IPS-15b (cell line): ENCODE data around the gene EIF5AL1.
"Not testable (repeated sequence)": the region's sequence is repeated elsewhere in the genome, so short reads cannot be mapped to it uniquely, and the experiment has no call there.

ENCODE experiments used
- H3K27me3 ChIP-seq: one replicate; pipeline ENCODE4 v1.6.1; 2013; ENCODE audit warnings: low read length; ENCODE audit not compliant: control insufficient read depth, insufficient read depth
- H3K36me3 ChIP-seq: one replicate; pipeline ENCODE4 v1.6.1; 2013; ENCODE audit warnings: low read length; ENCODE audit not compliant: control insufficient read depth, insufficient read depth
- H3K4me1 ChIP-seq: one replicate; pipeline ENCODE4 v1.6.1; 2013; ENCODE audit warnings: mild to moderate bottlenecking, low read length; ENCODE audit not compliant: control insufficient read depth, insufficient read depth
- H3K4me3 ChIP-seq: one replicate; pipeline ENCODE4 v1.5.1; 2013; ENCODE audit warnings: low read depth, low read length
- H3K9ac ChIP-seq: one replicate; pipeline ENCODE4 v1.6.1; 2013; ENCODE audit warnings: low read depth, mild to moderate bottlenecking, low read length
- H3K9me3 ChIP-seq: one replicate; pipeline ENCODE4 v1.6.1; 2013; ENCODE audit warnings: mild to moderate bottlenecking, low read length; ENCODE audit not compliant: control insufficient read depth, insufficient read depth

Gene EIF5AL1

DNA sequence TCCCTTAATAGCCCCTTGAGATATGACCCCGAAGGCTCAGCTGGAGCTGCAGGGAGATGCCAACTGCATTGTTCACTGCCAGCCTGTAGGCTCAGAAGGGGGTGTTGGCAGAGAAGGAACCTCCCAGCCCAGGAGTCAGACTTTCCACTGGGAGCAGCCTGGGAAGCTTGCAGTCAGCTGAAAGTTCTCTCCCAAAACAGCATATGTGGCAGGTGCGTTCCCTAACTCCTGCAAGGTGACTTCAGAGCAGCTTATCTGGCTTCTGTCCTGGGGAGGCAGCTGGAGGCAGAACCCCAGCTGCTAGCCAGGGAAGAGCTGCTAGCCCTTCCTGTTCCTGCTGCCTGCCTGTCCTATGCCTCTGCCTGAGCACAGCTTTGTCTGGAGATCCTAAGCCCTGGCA, 39.8 kb downstream of the EIF5AL1 start:
- no peaks in the 10 kb centered on the region for H3K4me1 ChIP-seq
- H3K27me3 ChIP-seq: no peaks in the 10 kb centered on the region
- H3K36me3 ChIP-seq: no peaks in the 10 kb centered on the region

DNA sequence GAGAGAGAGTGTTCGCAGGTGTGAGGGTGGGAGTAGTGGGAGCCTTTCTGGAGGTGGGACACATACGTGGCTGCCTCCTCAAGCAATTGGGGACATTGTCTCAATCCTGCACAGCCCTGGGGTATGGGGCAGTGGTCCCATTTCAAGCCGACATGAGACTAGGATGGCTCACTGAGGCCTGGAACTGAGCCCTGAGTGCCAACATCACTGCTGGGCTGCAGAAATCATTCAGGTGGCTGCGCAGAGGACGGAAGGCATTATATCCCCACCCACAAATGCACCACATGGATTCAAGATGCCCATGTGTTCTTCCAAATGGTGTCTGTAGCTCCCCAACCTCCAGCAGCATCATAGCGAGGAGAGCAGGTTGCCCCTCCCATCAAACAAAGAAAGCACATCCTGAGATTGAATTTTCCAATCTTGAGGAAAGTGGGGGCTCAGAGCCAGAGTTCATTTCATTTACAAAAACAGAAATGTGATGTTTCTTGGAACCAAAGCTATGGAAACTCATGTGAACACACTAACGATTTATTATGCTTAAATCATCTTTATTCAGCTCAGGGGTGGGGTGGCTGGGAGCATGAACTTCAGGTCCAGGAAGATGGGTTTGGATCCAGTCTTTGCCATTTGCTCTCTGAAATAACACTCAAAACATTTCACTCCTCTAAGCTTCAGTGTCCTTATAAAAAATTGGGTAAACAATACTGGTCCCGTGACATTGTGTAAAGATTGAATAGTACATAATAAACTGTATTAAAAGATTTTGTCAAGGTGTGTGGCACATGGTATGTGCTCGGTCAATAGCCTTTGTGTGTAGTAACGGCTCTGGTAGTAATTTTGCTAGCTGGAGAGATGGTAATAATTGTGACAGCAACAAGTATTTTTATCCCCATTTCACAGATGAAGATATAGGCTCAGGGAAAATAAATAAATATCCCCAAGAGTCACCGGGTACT, 43.3 kb downstream of the EIF5AL1 start:
- H3K36me3 ChIP-seq: no peaks in the 10 kb centered on the region
- no peaks in the 10 kb centered on the region for H3K27me3 ChIP-seq
- H3K9me3 ChIP-seq: no peaks in the 10 kb centered on the region
- H3K9ac ChIP-seq: no peak overlapping the region
- no peaks in the 10 kb centered on the region for H3K4me1 ChIP-seq
- H3K4me3 ChIP-seq: no peak overlapping the region

More for the DNA sequence above, 39.8 kb downstream of the EIF5AL1 start:
- Histone ChIP-seq H3K9ac (no peak overlapping the region), H3K4me3 (no peak overlapping the region), H3K9me3 (no peaks in the 10 kb centered on the region)

DNA sequence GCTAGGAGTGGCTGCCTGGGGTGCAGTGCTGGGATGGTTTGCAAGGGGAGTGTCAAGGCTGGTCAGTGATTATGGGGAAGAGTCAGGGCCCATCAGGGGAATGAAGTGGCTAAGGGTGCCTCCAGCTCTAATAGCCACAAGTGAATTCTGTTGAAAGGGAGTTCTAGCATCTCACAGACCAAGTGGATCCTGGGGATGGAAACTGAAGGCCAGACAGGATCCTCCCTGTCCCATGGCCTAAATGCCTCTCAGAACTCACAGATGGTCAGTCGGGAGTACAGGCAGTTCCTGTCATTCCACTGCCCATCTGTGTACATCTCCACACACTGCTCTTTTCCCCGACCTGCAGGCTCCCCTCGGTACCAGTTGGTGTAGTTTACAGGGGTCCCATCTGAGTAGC, 44.6 kb downstream of the EIF5AL1 start:
- not testable (repeated sequence) for H3K27me3 ChIP-seq, H3K4me1 ChIP-seq, H3K9ac ChIP-seq, H3K9me3 ChIP-seq, H3K36me3 ChIP-seq, H3K4me3 ChIP-seq

DNA sequence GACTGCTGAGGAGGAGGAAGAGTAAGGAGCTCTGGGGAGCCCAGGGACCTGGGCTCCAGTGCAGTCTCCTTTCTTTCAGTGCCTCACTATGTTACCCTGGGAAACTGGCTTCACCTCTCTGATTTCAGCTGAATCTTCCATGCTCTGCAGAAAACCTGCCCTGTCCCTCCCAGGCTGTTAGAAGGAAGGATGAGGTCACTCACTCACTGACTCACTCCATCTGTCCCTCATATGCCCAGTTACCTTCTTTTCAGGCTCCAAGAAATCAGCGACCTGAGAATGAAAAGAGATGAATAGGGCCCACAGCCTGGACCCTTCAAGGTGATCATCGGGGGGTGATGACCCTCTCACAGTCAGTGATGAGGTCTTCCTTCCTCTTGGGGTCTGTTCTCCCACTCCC, 47.4 kb downstream of the EIF5AL1 start:
- H3K27me3 ChIP-seq: peaks cover 11% of the 10 kb centered on the region
- no peaks in the 10 kb centered on the region for H3K36me3 ChIP-seq
- no peak overlapping the region for H3K9ac ChIP-seq
- H3K4me3 ChIP-seq: no peak overlapping the region
- H3K9me3 ChIP-seq: no peaks in the 10 kb centered on the region
- no peaks in the 10 kb centered on the region for H3K4me1 ChIP-seq

DNA sequence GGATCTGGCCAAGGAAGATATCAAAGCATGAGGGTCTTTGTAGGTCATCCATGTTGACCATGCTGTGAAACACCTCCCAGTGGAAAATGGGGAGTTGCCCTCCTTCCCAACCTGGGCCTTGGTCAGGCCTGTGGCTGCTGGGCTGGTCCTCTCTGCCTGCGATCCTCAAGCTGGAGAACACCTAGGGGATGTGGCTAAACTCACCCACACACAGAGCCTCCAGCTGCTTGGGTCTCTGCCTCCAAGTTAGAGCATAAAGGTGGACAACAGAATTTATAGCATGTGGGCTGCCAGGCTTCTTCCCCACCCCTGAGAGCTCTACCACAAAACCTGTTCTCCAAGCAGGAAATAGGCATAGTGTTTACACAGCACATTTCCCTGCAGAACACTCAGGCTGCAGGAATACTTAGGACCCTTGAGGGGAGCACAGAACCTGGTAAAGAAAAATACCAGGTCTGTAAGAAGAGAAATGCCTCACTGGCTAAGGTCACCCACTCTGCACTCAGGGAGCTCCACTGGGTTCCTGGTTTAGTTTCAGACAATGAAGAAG, 47.9 kb downstream of the EIF5AL1 start, which contains the start of gene SFTPA2:
Gene SFTPA2, minus strand, starts transcription at position 248 of the 550 bp plus-strand sequence. CDS start 924 bp downstream, outside the sequence.
- no peaks in the 10 kb centered on the region for H3K4me1 ChIP-seq
- no peak within 1 kb of the TSS for H3K9ac ChIP-seq
- no peak within 1 kb of the TSS for H3K4me3 ChIP-seq
- H3K27me3 ChIP-seq: peaks cover 11% of the 10 kb centered on the region
- no peaks in the 10 kb centered on the region for H3K9me3 ChIP-seq
- no peaks in the 10 kb centered on the region for H3K36me3 ChIP-seq

DNA sequence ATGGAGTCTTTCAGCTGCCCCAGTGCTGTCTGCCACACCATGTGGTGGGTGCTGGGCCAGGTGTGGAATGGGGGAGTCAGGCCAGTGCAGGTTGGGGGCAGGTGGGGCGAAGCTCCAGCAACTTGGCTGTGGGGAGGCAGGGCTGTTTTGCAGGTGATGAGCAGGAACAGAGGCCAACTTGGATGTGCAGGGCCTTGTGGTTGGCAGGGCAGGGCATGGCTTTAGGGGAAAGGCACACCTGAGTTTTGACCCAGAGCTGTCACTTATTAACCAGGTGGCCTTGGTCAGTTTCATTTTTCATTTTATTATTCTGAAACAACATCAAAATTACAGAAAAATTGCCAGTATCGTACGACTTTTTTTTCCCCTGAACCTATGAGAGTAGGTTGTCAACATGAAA, 48.9 kb downstream of the EIF5AL1 start:
- Histone ChIP-seq H3K27me3 (peaks cover 11% of the 10 kb centered on the region), H3K9me3 (no peaks in the 10 kb centered on the region), H3K36me3 (no peaks in the 10 kb centered on the region), H3K9ac (no peak overlapping the region), H3K4me3 (no peak overlapping the region), H3K4me1 (no peaks in the 10 kb centered on the region)

DNA sequence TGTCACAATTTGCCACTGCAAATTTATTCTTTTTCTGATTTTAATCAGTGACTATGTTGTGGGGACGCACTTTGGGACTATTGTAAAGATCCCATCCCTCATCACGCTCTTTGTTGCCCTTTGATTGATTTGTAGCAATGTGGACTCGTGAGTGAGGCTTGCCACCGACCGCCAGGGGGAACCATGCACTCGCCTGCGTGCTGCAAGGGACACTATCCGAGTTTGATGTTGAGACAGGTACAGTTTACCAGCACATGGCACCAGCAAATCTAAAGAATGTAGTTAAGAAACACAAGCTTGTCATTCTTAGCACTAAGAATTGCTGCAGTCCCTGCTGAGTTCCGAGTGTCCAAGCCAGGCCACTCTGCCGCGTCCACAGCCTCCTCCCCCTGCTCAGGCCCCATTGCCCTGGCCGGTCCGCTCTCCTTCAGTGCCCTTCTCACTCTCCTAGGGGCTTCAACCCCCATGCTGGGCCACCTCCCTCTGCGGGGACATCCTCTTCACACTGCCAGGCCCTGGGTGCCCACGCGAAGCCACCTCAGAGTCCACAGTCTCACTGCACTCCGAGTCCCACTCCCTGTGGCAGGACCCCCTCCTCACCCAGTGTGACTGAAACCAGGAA, 49.9 kb downstream of the EIF5AL1 start:
- Histone ChIP-seq H3K4me1 (no peaks in the 10 kb centered on the region), H3K9me3 (no peaks in the 10 kb centered on the region), H3K27me3 (peaks cover 11% of the 10 kb centered on the region), H3K4me3 (peak overlapping the region; percentile 43), H3K9ac (no peak overlapping the region), H3K36me3 (no peaks in the 10 kb centered on the region)

DNA sequence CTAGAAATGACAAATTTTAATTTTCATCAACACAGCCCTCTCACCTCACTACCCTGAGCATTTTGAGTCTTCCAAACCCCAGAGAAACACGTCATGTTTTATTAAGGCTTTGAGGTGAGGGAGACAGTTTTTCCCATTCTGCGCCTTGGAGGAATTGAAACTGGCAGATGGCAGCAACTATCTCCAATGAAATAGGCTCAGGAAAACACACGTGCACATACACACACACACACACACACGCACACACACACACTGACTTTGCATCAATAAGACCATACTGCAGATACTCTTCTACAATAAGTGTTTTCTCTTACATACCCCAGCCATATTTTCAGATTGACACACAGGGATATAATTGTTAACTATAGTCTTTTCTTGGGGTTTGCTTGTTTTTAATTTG, 51.1 kb downstream of the EIF5AL1 start:
- Histone ChIP-seq H3K27me3 (peaks cover 11% of the 10 kb centered on the region), H3K9me3 (no peaks in the 10 kb centered on the region), H3K4me3 (no peak overlapping the region), H3K36me3 (no peaks in the 10 kb centered on the region), H3K4me1 (no peaks in the 10 kb centered on the region), H3K9ac (no peak overlapping the region)
